ENCODE measurements around the gene SOCS2. TPM values are rescaled to one million over a fixed set of nuclear protein-coding genes. Genes with fewer than 3 reads are reported as not detected.

The SOCS2 gene
- total RNA-seq, 4 donors from 2014 or later: 10.4 to 46.7 (median 26.5) TPM

GRCh38 chr12:93609281-93610192 lies 37.1 kb downstream of the SOCS2 start:
- no peaks in the 10 kb centered on the region for H3K27me3 ChIP-seq
- WGBS: 90% methylated on average over 4 of the region's 4 CpGs
- intact Hi-C loops (cut with DNase I): no loop called here
- H3K4me1 ChIP-seq: no peaks in the 10 kb centered on the region
- H3K27ac ChIP-seq (replicated peaks in 1 of 4): no peak overlapping the region
- H3K9me3 ChIP-seq: no peaks in the 10 kb centered on the region
- peak; percentile 26 for DNase-seq (ENCODE audit: extremely low spot score)
- no peak for TF ChIP-seq POLR2A (IDR thresholded peaks at IDR 0.05; ENCODE audit: low read depth)
- no peak for TF ChIP-seq POLR2AphosphoS5 (IDR thresholded peaks at IDR 0.05)
- TF ChIP-seq CTCF (IDR thresholded peaks at IDR 0.05): no peak
- TF ChIP-seq EP300 (IDR thresholded peaks at IDR 0.05): no peak
- no peak overlapping the region for H3K4me3 ChIP-seq
- no peaks in the 10 kb centered on the region for H3K36me3 ChIP-seq

GRCh38 chr12:93612776-93613175 lies 40.3 kb downstream of the SOCS2 start:
- no peaks in the 10 kb centered on the region for H3K36me3 ChIP-seq
- no peak overlapping the region for H3K4me3 ChIP-seq
- no peak for DNase-seq (ENCODE audit: extremely low spot score)
- H3K27ac ChIP-seq (replicated peaks in 1 of 4): no peak overlapping the region
- H3K4me1 ChIP-seq: no peaks in the 10 kb centered on the region
- no peaks in the 10 kb centered on the region for H3K27me3 ChIP-seq
- intact Hi-C loops (cut with DNase I): no loop called here
- no peaks in the 10 kb centered on the region for H3K9me3 ChIP-seq
- no peak for TF ChIP-seq CTCF (IDR thresholded peaks at IDR 0.05)
- no peak for TF ChIP-seq EP300 (IDR thresholded peaks at IDR 0.05)
- no peak for TF ChIP-seq POLR2A (IDR thresholded peaks at IDR 0.05; ENCODE audit: low read depth)
- TF ChIP-seq POLR2AphosphoS5 (IDR thresholded peaks at IDR 0.05): no peak
- WGBS: 69% methylated on average over 4 of the region's 4 CpGs

- H3K4me1 ChIP-seq: no peaks in the 10 kb centered on the region
- no peak overlapping the region for H3K27ac ChIP-seq (replicated peaks in 1 of 4)
- 93% methylated on average over 2 of the region's 2 CpGs for WGBS
- no peaks in the 10 kb centered on the region for H3K36me3 ChIP-seq
- no peaks in the 10 kb centered on the region for H3K27me3 ChIP-seq
- TF ChIP-seq POLR2AphosphoS5 (IDR thresholded peaks at IDR 0.05) (no peak), CTCF (IDR thresholded peaks at IDR 0.05) (no peak), EP300 (IDR thresholded peaks at IDR 0.05) (no peak), POLR2A (IDR thresholded peaks at IDR 0.05; ENCODE audit: low read depth) (no peak)
- no peak for DNase-seq (ENCODE audit: extremely low spot score)
- no peaks in the 10 kb centered on the region for H3K9me3 ChIP-seq
- no peak overlapping the region for H3K4me3 ChIP-seq
- intact Hi-C loops (cut with DNase I): no loop called here
Observed at GRCh38 chr12:93614917-93615596, 42.6 kb downstream of the SOCS2 start.

- 82% methylated on average over 8 of the region's 8 CpGs for WGBS
- H3K4me1 ChIP-seq: no peaks in the 10 kb centered on the region
- no peaks in the 10 kb centered on the region for H3K9me3 ChIP-seq
- intact Hi-C loops (cut with DNase I): no loop called here
- H3K4me3 ChIP-seq: no peak overlapping the region
- no peak overlapping the region for H3K27ac ChIP-seq (replicated peaks in 1 of 4)
- H3K27me3 ChIP-seq: no peaks in the 10 kb centered on the region
- no peak for TF ChIP-seq EP300 (IDR thresholded peaks at IDR 0.05)
- no peak for TF ChIP-seq POLR2A (IDR thresholded peaks at IDR 0.05; ENCODE audit: low read depth)
- TF ChIP-seq CTCF (IDR thresholded peaks at IDR 0.05): no peak
- TF ChIP-seq POLR2AphosphoS5 (IDR thresholded peaks at IDR 0.05): no peak
- no peak for DNase-seq (ENCODE audit: extremely low spot score)
- no peaks in the 10 kb centered on the region for H3K36me3 ChIP-seq
Observed at GRCh38 chr12:93616584-93617101, 44.2 kb downstream of the SOCS2 start.
